HG03064 (cell line): ENCODE measurements around the gene KCNMA1.

Experiments used
- ATAC-seq: cut with Tn5 transposase; IDR thresholded peaks from one replicate; pipeline ENCODE4 v1.9.1; 2021; ENCODE audit warnings: low read depth; ENCODE audit not compliant: unreplicated experiment

The KCNMA1 gene

GRCh38 chr10:77024461-77024860 lies 613.1 kb downstream of the KCNMA1 start:
- no peak for ATAC-seq

- no peak for ATAC-seq
These were observed 614.2 kb downstream of the KCNMA1 start for GRCh38 chr10:77023396-77023795.

- ATAC-seq: no peak
These were observed 614.9 kb downstream of the KCNMA1 start for GRCh38 chr10:77022671-77023070.

GRCh38 chr10:77021966-77022490 lies 615.6 kb downstream of the KCNMA1 start:
- no peak for ATAC-seq

GRCh38 chr10:77020426-77021040 lies 617.1 kb downstream of the KCNMA1 start:
- ATAC-seq: no peak

GRCh38 chr10:77016855-77017254 lies 620.8 kb downstream of the KCNMA1 start:
- no peak for ATAC-seq

GRCh38 chr10:77016278-77016815 lies 621.3 kb downstream of the KCNMA1 start:
- ATAC-seq: no peak

- no peak for ATAC-seq
These were observed 622.2 kb downstream of the KCNMA1 start for GRCh38 chr10:77015360-77015759.

- ATAC-seq: no peak
These were observed 624.7 kb downstream of the KCNMA1 start for GRCh38 chr10:77012812-77013500.

GRCh38 chr10:77011874-77012811 lies 625.5 kb downstream of the KCNMA1 start:
- ATAC-seq: no peak

- ATAC-seq: no peak
These were observed 627.2 kb downstream of the KCNMA1 start for GRCh38 chr10:77010430-77010829.

GRCh38 chr10:77007834-77008233 lies 629.8 kb downstream of the KCNMA1 start:
- ATAC-seq: peak; percentile 70

GRCh38 chr10:77006836-77007511 lies 630.6 kb downstream of the KCNMA1 start:
- ATAC-seq: no peak

GRCh38 chr10:77005871-77006270 lies 631.7 kb downstream of the KCNMA1 start:
- no peak for ATAC-seq

- ATAC-seq: no peak
These were observed 632.6 kb downstream of the KCNMA1 start for GRCh38 chr10:77004917-77005564.

- no peak for ATAC-seq
These were observed 634.7 kb downstream of the KCNMA1 start for GRCh38 chr10:77002872-77003271.

- ATAC-seq: no peak
These were observed 636.4 kb downstream of the KCNMA1 start for GRCh38 chr10:77001206-77001605.

GRCh38 chr10:76998451-76998850 lies 639.2 kb downstream of the KCNMA1 start:
- no peak for ATAC-seq

GRCh38 chr10:76997631-76998030 lies 640.0 kb downstream of the KCNMA1 start:
- ATAC-seq: no peak

GRCh38 chr10:76995023-76995422 lies 642.6 kb downstream of the KCNMA1 start:
- no peak for ATAC-seq
